ENCODE results near the gene BOK.
"Not testable (repeated sequence)": the region's sequence is repeated elsewhere in the genome, so short reads cannot be mapped to it uniquely, and the experiment has no call there.

- not testable (repeated sequence) for TF ChIP-seq CTCF, POLR2A, EP300 (IDR thresholded peaks at IDR 0.05)
Measured at GRCh38 chr2:241590496-241591455, 32.2 kb downstream of the BOK start.

Measured in tibial nerve (tissue), 4 donors.